OCI-LY7 (cell line): Measurements from ENCODE around the gene GRID1. TPM values are rescaled to one million over a fixed set of nuclear protein-coding genes. Genes with fewer than 3 reads are reported as not detected.

Experiments
- BruUV-seq: library from RNA; stranded (reverse); fragments of 400-500 nt; replicated peaks from 2 replicates; lab custom pipeline; 2021; lab: Mats Ljungman, UMichigan
- CTCF ChIA-PET: fragments of 300-600 bp; sonication (Branson Sonifier 250); formaldehyde crosslinking; loops from one replicate; lab custom pipeline; 2022; ENCODE audit warnings: antibody characterized with exemption; ENCODE audit not compliant: unreplicated experiment; lab: Charles Lee
- POLR2A ChIA-PET: fragments of 300-600 bp; sonication (Branson Sonifier 250); formaldehyde crosslinking; loops from one replicate; lab custom pipeline; 2022; ENCODE audit warnings: antibody characterized with exemption; lab: Charles Lee
- DNase-seq: peaks from one replicate; pipeline ENCODE4 v3.0.0-alpha.2; 2015; ENCODE audit warnings: low spot score
- H2AFZ ChIP-seq: fragments of 200-600 bp; sonication (generic), shearing (Covaris generic); 2 replicates; pipeline ENCODE4 v1.6.1; 2014; ENCODE audit warnings: mild to moderate bottlenecking, antibody characterized with exemption, low read length, moderate library complexity
- H3K27ac ChIP-seq: fragments of 200-600 bp; sonication (generic); 2 replicates; pipeline ENCODE4 v1.5.1; 2014; ENCODE audit warnings: mixed run types, low read depth, mild to moderate bottlenecking, moderate library complexity, low read length, inconsistent platforms; ENCODE audit not compliant: poor library complexity, severe bottlenecking
- H3K36me3 ChIP-seq: fragments of 200-600 bp; sonication (generic); 2 replicates; pipeline ENCODE4 v1.6.1; 2014; ENCODE audit warnings: mild to moderate bottlenecking, antibody characterized with exemption, low read length, moderate library complexity, mixed read lengths; ENCODE audit not compliant: insufficient read depth
- H3K4me1 ChIP-seq: fragments of 200-600 bp; sonication (generic); 2 replicates; pipeline ENCODE4 v1.5.1; 2014; ENCODE audit warnings: mild to moderate bottlenecking, low read length; ENCODE audit not compliant: insufficient read depth, poor library complexity, severe bottlenecking
- H3K4me2 ChIP-seq: fragments of 200-600 bp; sonication (generic); 2 replicates; pipeline ENCODE4 v1.6.1; 2014; ENCODE audit warnings: mild to moderate bottlenecking, low read length
- H3K4me3 ChIP-seq: fragments of 200-600 bp; sonication (generic); 2 replicates; pipeline ENCODE4 v1.5.1; 2014; ENCODE audit warnings: mild to moderate bottlenecking, low read depth, low read length; ENCODE audit not compliant: poor library complexity, severe bottlenecking
- H3K79me2 ChIP-seq: fragments of 200-600 bp; sonication (generic); 2 replicates; pipeline ENCODE4 v1.6.1; 2016; ENCODE audit warnings: low read depth, mild to moderate bottlenecking, low read length, moderate library complexity, mixed read lengths; ENCODE audit not compliant: insufficient read depth
- H3K9me2 ChIP-seq: fragments of 200-600 bp; sonication (generic); 2 replicates; pipeline ENCODE4 v1.6.1; 2016; ENCODE audit warnings: mild to moderate bottlenecking, low read length, mixed read lengths; ENCODE audit not compliant: insufficient read depth
- H3K9me3 ChIP-seq: fragments of 200-600 bp; sonication (generic); 2 replicates; pipeline ENCODE4 v1.6.1; 2014; ENCODE audit warnings: mild to moderate bottlenecking, mixed run types, low read length, mixed read lengths
- H4K20me1 ChIP-seq: fragments of 200-600 bp; sonication (generic); 2 replicates; pipeline ENCODE4 v1.6.1; 2014; ENCODE audit warnings: mild to moderate bottlenecking, antibody characterized with exemption, low read length, moderate library complexity, mixed read lengths; ENCODE audit not compliant: insufficient read depth
- CTCF ChIP-seq: fragments of 200-600 bp; sonication (generic); conservative IDR thresholded peaks from 2 replicates; pipeline ENCODE4 v1.5.1; 2014; ENCODE audit warnings: mild to moderate bottlenecking, antibody characterized with exemption, low read length, moderate library complexity, mixed read lengths
- EZH2phosphoT487 ChIP-seq: fragments of 200-600 bp; sonication (generic); IDR thresholded peaks from 2 replicates; pipeline ENCODE4 v1.6.1; 2018; ENCODE audit warnings: low read depth, borderline replicate concordance, mild to moderate bottlenecking, mixed run types, antibody characterized with exemption, low read length, moderate library complexity, mixed read lengths
- intact Hi-C: fragments of 100-400 bp; cut with micrococcal nuclease; formaldehyde crosslinking; loops from one replicate; pipeline ENCODE4 v1.10.0; 2022; ENCODE audit not compliant: unreplicated experiment
- total RNA-seq, 2 experiments: library from RNA; depleted of rRNA in 1 of 2; stranded (reverse); fragments of >200 nt in 1 of 2; shearing (Covaris generic) in 1 of 2; gene quantifications; 2 replicates each; pipeline ENCODE4 v1.2.3, GENCODE V29; 2014 to 2022

GRID1 gene
- total RNA-seq, 2 experiments from 2014 or later: 1.6 to 3.7 TPM

- Histone ChIP-seq H3K9me2 (no peaks in the 10 kb centered on the region), H3K36me3 (no peaks in the 10 kb centered on the region), H2AFZ (no peak overlapping the region), H3K4me3 (no peak overlapping the region), H3K27ac (no peak overlapping the region), H3K4me1 (peaks cover 7% of the 10 kb centered on the region), H3K79me2 (no peaks in the 10 kb centered on the region), H4K20me1 (no peaks in the 10 kb centered on the region), H3K9me3 (no peaks in the 10 kb centered on the region), H3K4me2 (no peak overlapping the region)
- BruUV-seq: no TSS peak
- CTCF ChIA-PET: no interaction called here
- no peak for DNase-seq
- no peak for TF ChIP-seq CTCF
- no peak for TF ChIP-seq EZH2phosphoT487
- POLR2A ChIA-PET: no interaction called here
- intact Hi-C loops: no loop called here
Observed at GRCh38 chr10:85611093-85611740, 755.4 kb downstream of the GRID1 start.

- H3K9me3 ChIP-seq: no peaks in the 10 kb centered on the region
- no peaks in the 10 kb centered on the region for H3K9me2 ChIP-seq
- DNase-seq: no peak
- H3K36me3 ChIP-seq: no peaks in the 10 kb centered on the region
- H3K79me2 ChIP-seq: no peaks in the 10 kb centered on the region
- BruUV-seq: no TSS peak
- no peak overlapping the region for H3K4me3 ChIP-seq
- intact Hi-C loops: no loop called here
- H3K4me1 ChIP-seq: peaks cover 7% of the 10 kb centered on the region
- H4K20me1 ChIP-seq: no peaks in the 10 kb centered on the region
- POLR2A ChIA-PET: no interaction called here
- CTCF ChIA-PET: no interaction called here
- no peak overlapping the region for H3K27ac ChIP-seq
- H3K4me2 ChIP-seq: no peak overlapping the region
- no peak overlapping the region for H2AFZ ChIP-seq
- TF ChIP-seq CTCF (no peak), EZH2phosphoT487 (no peak)
Observed at GRCh38 chr10:85610381-85611092, 756.1 kb downstream of the GRID1 start.

GRCh38 chr10:85609509-85609908 is 757.1 kb downstream of the GRID1 start:
- Histone ChIP-seq H2AFZ (no peak overlapping the region), H3K4me3 (no peak overlapping the region), H3K27ac (no peak overlapping the region), H3K36me3 (no peaks in the 10 kb centered on the region), H3K79me2 (no peaks in the 10 kb centered on the region), H3K9me2 (no peaks in the 10 kb centered on the region), H3K4me1 (peaks cover 7% of the 10 kb centered on the region), H3K4me2 (no peak overlapping the region), H4K20me1 (no peaks in the 10 kb centered on the region), H3K9me3 (no peaks in the 10 kb centered on the region)
- DNase-seq: no peak
- POLR2A ChIA-PET: no interaction called here
- CTCF ChIA-PET: no interaction called here
- intact Hi-C loops: no loop called here
- no peak for TF ChIP-seq CTCF
- TF ChIP-seq EZH2phosphoT487: no peak
- no TSS peak for BruUV-seq
